Osteocyte (in vitro differentiated cells): ENCODE measurements around the gene LRFN2. TPM values are rescaled to one million over a fixed set of nuclear protein-coding genes. Genes with fewer than 3 reads are reported as not detected.

Experiments used
- DNase-seq: peaks from one replicate; pipeline ENCODE4 v3.0.0; 2021; ENCODE audit warnings: mixed read lengths; ENCODE audit not compliant: unreplicated experiment; ENCODE audit errors: extremely low spot score
- H3K27ac Mint-ChIP-seq: one replicate; pipeline ENCODE4 v1.8.0; 2021; ENCODE audit warnings: mild to moderate bottlenecking, mixed read lengths; ENCODE audit not compliant: unreplicated experiment
- H3K27me3 Mint-ChIP-seq: one replicate; pipeline ENCODE4 v1.8.0; 2021; ENCODE audit warnings: mixed read lengths; ENCODE audit not compliant: unreplicated experiment
- H3K36me3 Mint-ChIP-seq: one replicate; pipeline ENCODE4 v1.8.0; 2021; ENCODE audit warnings: mixed read lengths; ENCODE audit not compliant: unreplicated experiment
- H3K4me1 Mint-ChIP-seq: one replicate; pipeline ENCODE4 v1.8.0; 2021; ENCODE audit warnings: mixed read lengths; ENCODE audit not compliant: unreplicated experiment
- H3K4me3 Mint-ChIP-seq: one replicate; pipeline ENCODE4 v1.8.0; 2021; ENCODE audit warnings: mild to moderate bottlenecking, moderate library complexity, mixed read lengths; ENCODE audit not compliant: unreplicated experiment
- H3K9me3 Mint-ChIP-seq: one replicate; pipeline ENCODE4 v1.8.0; 2021; ENCODE audit warnings: mixed read lengths; ENCODE audit not compliant: unreplicated experiment
- total RNA-seq: library from RNA; stranded (reverse); gene quantifications from 2 replicates; pipeline ENCODE4 v1.2.1, GENCODE V29; 2021
- TF ChIP-seq, protein P1 (sequence below): fragments of 200-600 bp; sonication (generic); IDR thresholded peaks from 2 replicates; pipeline ENCODE4 v1.5.0; 2021; ENCODE audit warnings: antibody characterized with exemption, mild to moderate bottlenecking, moderate library complexity

Gene LRFN2
- total RNA-seq, 1 donor from 2014 or later: not detected

DNA sequence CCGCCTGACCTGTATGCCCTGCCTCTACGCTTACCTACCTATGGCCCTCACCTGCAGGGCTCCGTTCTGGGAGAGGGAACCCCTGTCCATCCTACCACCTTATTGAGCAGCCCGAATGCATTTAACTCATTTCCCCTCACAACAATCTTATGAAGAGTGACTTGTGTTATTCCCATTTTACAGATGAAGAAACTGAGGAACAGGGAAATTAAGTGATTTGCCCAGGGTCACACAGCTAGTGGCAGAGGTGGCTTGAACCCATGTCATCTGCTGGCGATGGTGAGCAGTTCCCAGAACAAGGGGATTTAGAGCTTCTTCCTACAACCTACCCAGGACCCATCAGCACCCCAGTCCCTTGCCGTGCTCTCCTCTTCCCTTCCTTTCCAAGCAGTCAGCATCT lies 42.3 kb upstream of the LRFN2 start:
- Mint-ChIP-seq H3K4me1 (no peaks in the 10 kb centered on the region), H3K4me3 (no peak overlapping the region), H3K27ac (no peak overlapping the region), H3K27me3 (peaks cover 8% of the 10 kb centered on the region), H3K9me3 (peaks cover 8% of the 10 kb centered on the region), H3K36me3 (no peaks in the 10 kb centered on the region)
- TF ChIP-seq, protein P1, sequence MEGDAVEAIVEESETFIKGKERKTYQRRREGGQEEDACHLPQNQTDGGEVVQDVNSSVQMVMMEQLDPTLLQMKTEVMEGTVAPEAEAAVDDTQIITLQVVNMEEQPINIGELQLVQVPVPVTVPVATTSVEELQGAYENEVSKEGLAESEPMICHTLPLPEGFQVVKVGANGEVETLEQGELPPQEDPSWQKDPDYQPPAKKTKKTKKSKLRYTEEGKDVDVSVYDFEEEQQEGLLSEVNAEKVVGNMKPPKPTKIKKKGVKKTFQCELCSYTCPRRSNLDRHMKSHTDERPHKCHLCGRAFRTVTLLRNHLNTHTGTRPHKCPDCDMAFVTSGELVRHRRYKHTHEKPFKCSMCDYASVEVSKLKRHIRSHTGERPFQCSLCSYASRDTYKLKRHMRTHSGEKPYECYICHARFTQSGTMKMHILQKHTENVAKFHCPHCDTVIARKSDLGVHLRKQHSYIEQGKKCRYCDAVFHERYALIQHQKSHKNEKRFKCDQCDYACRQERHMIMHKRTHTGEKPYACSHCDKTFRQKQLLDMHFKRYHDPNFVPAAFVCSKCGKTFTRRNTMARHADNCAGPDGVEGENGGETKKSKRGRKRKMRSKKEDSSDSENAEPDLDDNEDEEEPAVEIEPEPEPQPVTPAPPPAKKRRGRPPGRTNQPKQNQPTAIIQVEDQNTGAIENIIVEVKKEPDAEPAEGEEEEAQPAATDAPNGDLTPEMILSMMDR: no peak
- no peak for DNase-seq

DNA sequence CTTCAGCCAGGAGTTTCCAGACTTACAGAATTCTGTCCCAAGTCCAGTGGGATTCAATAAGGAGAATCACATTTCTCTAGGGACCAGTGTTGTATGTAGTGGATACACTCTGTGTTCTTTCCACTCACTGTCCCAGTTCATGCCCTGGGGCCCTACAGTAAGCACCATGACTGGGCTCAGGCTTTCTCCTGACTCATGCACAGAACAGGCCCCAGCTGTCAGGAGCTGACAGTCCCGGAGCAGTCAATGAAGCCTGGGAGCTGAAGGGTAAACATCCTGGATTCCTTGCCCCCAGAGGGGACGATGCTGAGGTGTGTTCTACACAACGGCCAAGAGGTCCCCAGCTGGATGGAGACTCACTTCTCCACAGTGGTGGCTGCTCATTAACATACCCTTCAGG lies 40.2 kb upstream of the LRFN2 start:
- H3K4me1 Mint-ChIP-seq: no peaks in the 10 kb centered on the region
- TF ChIP-seq, protein P1: no peak
- no peak for DNase-seq
- no peak overlapping the region for H3K4me3 Mint-ChIP-seq
- peaks cover 6% of the 10 kb centered on the region for H3K27me3 Mint-ChIP-seq
- H3K9me3 Mint-ChIP-seq: peaks cover 8% of the 10 kb centered on the region
- no peaks in the 10 kb centered on the region for H3K36me3 Mint-ChIP-seq
- no peak overlapping the region for H3K27ac Mint-ChIP-seq

GRCh38 chr6:40626886-40627285 lies 39.7 kb upstream of the LRFN2 start:
- DNase-seq: no peak
- no peak overlapping the region for H3K4me3 Mint-ChIP-seq
- TF ChIP-seq, protein P1: no peak
- H3K9me3 Mint-ChIP-seq: peaks cover 8% of the 10 kb centered on the region
- no peak overlapping the region for H3K27ac Mint-ChIP-seq
- no peaks in the 10 kb centered on the region for H3K36me3 Mint-ChIP-seq
- no peaks in the 10 kb centered on the region for H3K4me1 Mint-ChIP-seq
- peaks cover 6% of the 10 kb centered on the region for H3K27me3 Mint-ChIP-seq

GRCh38 chr6:40623932-40624331 lies 36.8 kb upstream of the LRFN2 start:
- Mint-ChIP-seq H3K4me3 (no peak overlapping the region), H3K27me3 (peaks cover 3% of the 10 kb centered on the region), H3K9me3 (peaks cover 8% of the 10 kb centered on the region), H3K36me3 (no peaks in the 10 kb centered on the region), H3K4me1 (no peaks in the 10 kb centered on the region), H3K27ac (no peak overlapping the region)
- no peak for DNase-seq
- TF ChIP-seq, protein P1: no peak

GRCh38 chr6:40623178-40623577 lies 36.0 kb upstream of the LRFN2 start:
- H3K27ac Mint-ChIP-seq: no peak overlapping the region
- peaks cover 6% of the 10 kb centered on the region for H3K27me3 Mint-ChIP-seq
- no peak for DNase-seq
- H3K4me1 Mint-ChIP-seq: no peaks in the 10 kb centered on the region
- TF ChIP-seq, protein P1: no peak
- no peaks in the 10 kb centered on the region for H3K36me3 Mint-ChIP-seq
- H3K9me3 Mint-ChIP-seq: peaks cover 8% of the 10 kb centered on the region
- H3K4me3 Mint-ChIP-seq: no peak overlapping the region
